ENCODE data around the gene CERS3.

GRCh38 chr15:100484443-100484842 is 44.3 kb downstream of the CERS3 start:
- TF ChIP-seq CTCF (IDR thresholded peaks at IDR 0.05) (no peak), POLR2A (IDR thresholded peaks at IDR 0.05) (no peak)
